Neutrophil (primary cell): ENCODE data around the gene NDEL1.

Experiments
- H3K27ac ChIP-seq: fragments of 200-600 bp; sonication (generic); 2 replicates; pipeline ENCODE4 v1.5.1; 2016; ENCODE audit warnings: mild to moderate bottlenecking, moderate library complexity
- H3K27me3 ChIP-seq: fragments of 200-600 bp; sonication (generic); 2 replicates; pipeline ENCODE4 v1.6.0; 2016; ENCODE audit warnings: mild to moderate bottlenecking
- H3K36me3 ChIP-seq: fragments of 200-600 bp; sonication (generic); 2 replicates; pipeline ENCODE4 v1.5.1; 2017
- H3K4me1 ChIP-seq, 2 experiments: fragments of 200-600 bp in 1 of 2; sonication (generic) in 1 of 2; 1 replicate in 1 of 2; 2 replicates in 1 of 2; pipeline versions ENCODE4 v1.5.1 to v1.6.1; 2013 to 2016; ENCODE audit warnings: low read depth in 1 of 2, low read length in 1 of 2, mild to moderate bottlenecking in 1 of 2, moderate library complexity in 1 of 2; ENCODE audit not compliant: control insufficient read depth in 1 of 2, insufficient read depth in 1 of 2
- H3K4me3 ChIP-seq, 2 experiments: fragments of 200-600 bp in 1 of 2; sonication (generic) in 1 of 2; 1 replicate in 1 of 2; 2 replicates in 1 of 2; pipeline ENCODE4 v1.5.1; 2013 to 2016; ENCODE audit warnings: low read depth in 1 of 2, low read length in 1 of 2, mild to moderate bottlenecking in 1 of 2, moderate library complexity in 1 of 2
- H3K9me3 ChIP-seq: fragments of 200-600 bp; sonication (generic); 2 replicates; pipeline ENCODE4 v1.5.1; 2016
- CTCF ChIP-seq: fragments of 200-600 bp; sonication (generic); IDR thresholded peaks from 2 replicates; pipeline ENCODE4 v1.5.1; 2016; ENCODE audit warnings: antibody characterized with exemption

NDEL1 gene

DNA sequence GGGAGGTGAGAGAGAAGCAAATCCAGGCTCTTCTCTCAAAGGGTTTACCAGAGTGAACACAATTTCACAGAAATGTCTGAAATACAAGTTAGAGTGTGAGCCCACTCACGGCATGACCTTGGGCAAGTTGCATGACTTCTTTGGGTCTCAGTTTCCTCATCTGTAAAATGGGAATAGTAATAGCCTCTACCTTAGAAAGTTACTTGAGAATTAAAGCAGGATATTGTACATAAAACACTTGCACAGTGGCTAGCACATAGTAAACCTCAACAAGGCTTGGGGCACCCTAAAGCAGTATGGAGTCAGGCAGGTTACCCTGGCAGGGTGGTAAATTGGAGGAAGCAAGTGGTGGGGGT lies 24.8 kb upstream of the NDEL1 start:
- Histone ChIP-seq H3K9me3 (no peaks in the 10 kb centered on the region), H3K27ac (peak overlapping the region; percentile 97), H3K4me1 (peaks cover 56% of the 10 kb centered on the region in 2 experiments), H3K27me3 (no peaks in the 10 kb centered on the region), H3K4me3 (peak overlapping the region in 1 of 2 experiments; percentile 52), H3K36me3 (peaks cover 4% of the 10 kb centered on the region)
- TF ChIP-seq CTCF = no peak

DNA sequence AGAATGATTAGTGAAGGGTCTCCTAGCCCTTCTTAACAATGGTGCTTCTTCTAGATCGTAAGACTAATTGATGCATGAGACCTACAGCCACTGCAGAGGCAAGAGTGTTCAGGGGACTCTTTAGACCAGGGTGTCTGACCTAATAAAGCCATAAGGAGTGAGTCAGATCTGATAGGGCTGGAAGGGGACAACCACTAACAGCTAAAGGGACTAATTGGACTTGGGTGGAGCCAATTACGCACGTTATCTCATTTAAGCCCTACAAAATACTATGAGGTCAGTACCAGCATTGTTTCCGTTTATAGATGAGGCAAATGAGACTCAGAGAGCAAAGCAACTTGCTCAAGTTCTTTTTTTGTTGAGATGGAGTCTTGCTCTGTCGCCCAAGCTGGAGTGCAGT lies 23.6 kb upstream of the NDEL1 start:
- H3K4me1 ChIP-seq = peaks cover 68% of the 10 kb centered on the region in 2 experiments
- no peak for TF ChIP-seq CTCF
- H3K9me3 ChIP-seq = no peaks in the 10 kb centered on the region
- peak overlapping the region; percentile 97 for H3K27ac ChIP-seq
- H3K4me3 ChIP-seq = peak overlapping the region; percentile 85 to 99
- H3K27me3 ChIP-seq = no peaks in the 10 kb centered on the region
- H3K36me3 ChIP-seq = peaks cover 5% of the 10 kb centered on the region

GRCh38 chr17:8413328-8413727 lies 22.4 kb upstream of the NDEL1 start:
- Histone ChIP-seq H3K4me3 (peak overlapping the region; percentile 85 to 99), H3K27me3 (no peaks in the 10 kb centered on the region), H3K9me3 (no peaks in the 10 kb centered on the region), H3K4me1 (peaks cover 75 to 81% of the 10 kb centered on the region in 2 experiments), H3K27ac (peak overlapping the region; percentile 97), H3K36me3 (peaks cover 5% of the 10 kb centered on the region)
- TF ChIP-seq CTCF = no peak

DNA sequence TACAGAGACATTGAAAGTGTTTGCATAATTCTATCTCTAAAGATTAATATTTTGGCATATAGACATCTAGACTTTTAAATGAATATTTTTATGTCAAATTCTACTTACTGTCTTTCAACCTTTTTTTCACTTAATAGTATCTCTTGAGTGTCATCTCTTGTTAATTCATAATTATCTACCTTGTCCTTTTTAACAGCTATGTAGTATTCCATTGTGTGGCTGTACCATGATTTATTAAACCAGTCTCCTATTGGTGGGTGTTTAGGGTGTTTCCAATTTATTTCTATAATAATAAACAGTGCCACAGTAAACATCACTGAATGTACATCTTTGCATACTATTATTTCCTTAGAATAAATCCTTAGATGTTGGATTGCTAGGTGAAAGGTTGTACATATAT lies 21.7 kb upstream of the NDEL1 start:
- Histone ChIP-seq H3K9me3 (no peaks in the 10 kb centered on the region), H3K4me3 (peak overlapping the region; percentile 85 to 99), H3K27me3 (no peaks in the 10 kb centered on the region), H3K4me1 (peaks cover 76 to 87% of the 10 kb centered on the region in 2 experiments), H3K36me3 (peaks cover 5% of the 10 kb centered on the region), H3K27ac (peak overlapping the region; percentile 97)
- TF ChIP-seq CTCF = no peak

DNA sequence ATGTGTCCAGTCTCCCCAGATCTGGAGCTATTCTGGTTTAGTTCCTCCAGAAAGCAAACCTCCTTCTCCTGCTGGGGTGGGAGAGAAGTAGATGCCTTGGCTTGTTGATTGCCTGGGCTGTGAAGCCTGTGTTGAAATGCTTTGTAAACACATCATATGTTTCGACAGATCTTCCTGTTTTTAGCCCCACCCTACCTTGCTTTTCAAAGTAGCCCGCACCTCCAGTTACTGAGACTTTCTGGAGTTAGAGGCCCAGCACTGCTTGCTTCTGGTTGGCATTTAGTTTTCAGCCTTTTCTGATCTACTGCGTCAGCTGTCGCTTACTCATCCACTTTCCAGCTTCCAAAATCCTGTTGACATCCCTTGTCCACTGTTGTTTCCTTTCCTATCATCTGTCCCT lies 17.9 kb upstream of the NDEL1 start:
- Histone ChIP-seq H3K36me3 (peaks cover 18% of the 10 kb centered on the region), H3K27ac (peak overlapping the region; percentile 97), H3K4me1 (peaks cover 86 to 97% of the 10 kb centered on the region in 2 experiments), H3K4me3 (peak overlapping the region; percentile 85 to 99), H3K27me3 (no peaks in the 10 kb centered on the region), H3K9me3 (no peaks in the 10 kb centered on the region)
- peak; percentile 71 for TF ChIP-seq CTCF

- H3K36me3 ChIP-seq = peaks cover 25% of the 10 kb centered on the region
- peak overlapping the region; percentile 85 to 99 for H3K4me3 ChIP-seq
- no peaks in the 10 kb centered on the region for H3K27me3 ChIP-seq
- no peak for TF ChIP-seq CTCF
- peak overlapping the region; percentile 97 for H3K27ac ChIP-seq
- H3K9me3 ChIP-seq = no peaks in the 10 kb centered on the region
- peaks cover 91 to 97% of the 10 kb centered on the region in 2 experiments for H3K4me1 ChIP-seq
Observed at GRCh38 chr17:8418471-8418870, 17.2 kb upstream of the NDEL1 start.
